ENCODE data around the gene BICD1. TPM values are rescaled to one million over a fixed set of nuclear protein-coding genes. Genes with fewer than 3 reads are reported as not detected.

BICD1 gene
- total and polyA plus RNA-seq, 2 of the 13 experiments (the other 11 are each of a cell fraction or from before 2014, with no cell fraction given), result 4.5 to 5.2 TPM

DNA sequence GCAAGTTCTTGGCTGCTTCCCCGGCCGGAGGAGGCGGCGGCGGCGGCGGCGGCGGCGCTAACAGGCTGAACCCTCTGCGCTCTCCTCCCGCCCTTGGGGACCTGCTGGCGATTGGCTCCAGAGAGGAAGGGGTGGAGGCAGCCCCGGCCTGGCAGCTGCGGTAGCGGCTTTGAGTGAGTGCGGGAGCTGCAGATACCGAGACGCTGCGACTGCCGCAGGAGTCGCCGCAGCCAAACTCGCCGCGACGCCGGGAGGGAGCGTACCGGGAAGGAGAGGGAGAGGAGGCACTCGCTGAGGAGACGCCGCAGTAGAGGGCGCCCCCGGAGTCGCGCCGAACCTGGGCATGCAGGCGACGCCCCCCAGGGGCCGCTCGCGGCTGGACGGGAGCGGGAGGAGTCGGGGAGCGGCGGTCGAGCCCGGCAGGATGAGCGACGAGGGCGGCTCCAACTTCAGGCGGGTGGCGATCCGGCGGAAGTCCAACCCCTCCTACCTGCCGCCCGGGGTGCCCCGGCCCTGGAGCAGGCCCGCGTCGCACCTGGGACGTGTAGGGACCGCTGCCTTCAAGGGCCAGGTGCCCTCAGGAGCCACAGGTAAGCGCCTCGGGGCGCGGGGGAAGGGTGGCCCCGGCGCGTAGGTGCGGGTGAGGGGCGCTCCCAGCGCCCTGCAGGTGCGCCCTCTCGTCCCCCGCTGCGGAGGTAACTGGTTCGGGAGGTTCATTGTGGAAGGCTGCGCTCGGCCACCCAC, 292.9 kb downstream of the BICD1 start, which contains the start of gene FGD4 (continued):
- TF ChIP-seq, protein P1, sequence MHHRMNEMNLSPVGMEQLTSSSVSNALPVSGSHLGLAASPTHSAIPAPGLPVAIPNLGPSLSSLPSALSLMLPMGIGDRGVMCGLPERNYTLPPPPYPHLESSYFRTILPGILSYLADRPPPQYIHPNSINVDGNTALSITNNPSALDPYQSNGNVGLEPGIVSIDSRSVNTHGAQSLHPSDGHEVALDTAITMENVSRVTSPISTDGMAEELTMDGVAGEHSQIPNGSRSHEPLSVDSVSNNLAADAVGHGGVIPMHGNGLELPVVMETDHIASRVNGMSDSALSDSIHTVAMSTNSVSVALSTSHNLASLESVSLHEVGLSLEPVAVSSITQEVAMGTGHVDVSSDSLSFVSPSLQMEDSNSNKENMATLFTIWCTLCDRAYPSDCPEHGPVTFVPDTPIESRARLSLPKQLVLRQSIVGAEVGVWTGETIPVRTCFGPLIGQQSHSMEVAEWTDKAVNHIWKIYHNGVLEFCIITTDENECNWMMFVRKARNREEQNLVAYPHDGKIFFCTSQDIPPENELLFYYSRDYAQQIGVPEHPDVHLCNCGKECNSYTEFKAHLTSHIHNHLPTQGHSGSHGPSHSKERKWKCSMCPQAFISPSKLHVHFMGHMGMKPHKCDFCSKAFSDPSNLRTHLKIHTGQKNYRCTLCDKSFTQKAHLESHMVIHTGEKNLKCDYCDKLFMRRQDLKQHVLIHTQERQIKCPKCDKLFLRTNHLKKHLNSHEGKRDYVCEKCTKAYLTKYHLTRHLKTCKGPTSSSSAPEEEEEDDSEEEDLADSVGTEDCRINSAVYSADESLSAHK (CRISPR knock-in tag; IDR thresholded peaks at IDR 0.05; ENCODE audit: borderline replicate concordance), result no peak
- TF ChIP-seq HNRNPK (IDR thresholded peaks at IDR 0.05; ENCODE audit: low read depth, low read length, poor library complexity, severe bottlenecking), result peak; percentile 71
- peak; percentile 85; the same call in 1 of the 2 replicates for TF ChIP-seq HOXA5 (CRISPR knock-in tag; IDR thresholded peaks at IDR 0.05)
- no peak for TF ChIP-seq PAF1 (CRISPR knock-in tag; IDR thresholded peaks at IDR 0.05)
- TF ChIP-seq, protein P2, sequence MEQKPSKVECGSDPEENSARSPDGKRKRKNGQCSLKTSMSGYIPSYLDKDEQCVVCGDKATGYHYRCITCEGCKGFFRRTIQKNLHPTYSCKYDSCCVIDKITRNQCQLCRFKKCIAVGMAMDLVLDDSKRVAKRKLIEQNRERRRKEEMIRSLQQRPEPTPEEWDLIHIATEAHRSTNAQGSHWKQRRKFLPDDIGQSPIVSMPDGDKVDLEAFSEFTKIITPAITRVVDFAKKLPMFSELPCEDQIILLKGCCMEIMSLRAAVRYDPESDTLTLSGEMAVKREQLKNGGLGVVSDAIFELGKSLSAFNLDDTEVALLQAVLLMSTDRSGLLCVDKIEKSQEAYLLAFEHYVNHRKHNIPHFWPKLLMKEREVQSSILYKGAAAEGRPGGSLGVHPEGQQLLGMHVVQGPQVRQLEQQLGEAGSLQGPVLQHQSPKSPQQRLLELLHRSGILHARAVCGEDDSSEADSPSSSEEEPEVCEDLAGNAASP (CRISPR knock-in tag; IDR thresholded peaks at IDR 0.05; ENCODE audit: borderline replicate concordance), result no peak
- peak; percentile 78 for TF ChIP-seq PHF8 (CRISPR knock-in tag; IDR thresholded peaks at IDR 0.05)
- no peak for TF ChIP-seq KAT2B (IDR thresholded peaks at IDR 0.05; ENCODE audit: borderline replicate concordance, low read depth, low read length)
- no peak for TF ChIP-seq RFX1 (IDR thresholded peaks at IDR 0.05)
- TF ChIP-seq RNF2 (conservative IDR thresholded peaks at IDR 0.05; ENCODE audit: low read depth), result peak; percentile 53; the same call in 1 of the 2 replicates
- 0 out of 2 replicates have a peak, but pooled peaks have one; percentile 62 for TF ChIP-seq ZSCAN29 (CRISPR knock-in tag; conservative IDR thresholded peaks at IDR 0.05)
- TF ChIP-seq ZBTB3 (CRISPR knock-in tag; IDR thresholded peaks at IDR 0.05; ENCODE audit: borderline replicate concordance, low read depth), result no peak
- no peak for TF ChIP-seq TP53 (CRISPR knock-in tag; conservative IDR thresholded peaks at IDR 0.05)
- no peak for TF ChIP-seq GPBP1L1 (CRISPR knock-in tag; IDR thresholded peaks at IDR 0.05)
- peak; percentile 83; the same call in 1 of the 2 replicates for TF ChIP-seq NFKB2 (CRISPR knock-in tag; IDR thresholded peaks at IDR 0.05; ENCODE audit: borderline replicate concordance)
- TF ChIP-seq HOMEZ (CRISPR knock-in tag; IDR thresholded peaks at IDR 0.05; ENCODE audit: low read depth), result 0 out of 2 replicates have a peak, but pooled peaks have one; percentile 32
- TF ChIP-seq, protein P3, sequence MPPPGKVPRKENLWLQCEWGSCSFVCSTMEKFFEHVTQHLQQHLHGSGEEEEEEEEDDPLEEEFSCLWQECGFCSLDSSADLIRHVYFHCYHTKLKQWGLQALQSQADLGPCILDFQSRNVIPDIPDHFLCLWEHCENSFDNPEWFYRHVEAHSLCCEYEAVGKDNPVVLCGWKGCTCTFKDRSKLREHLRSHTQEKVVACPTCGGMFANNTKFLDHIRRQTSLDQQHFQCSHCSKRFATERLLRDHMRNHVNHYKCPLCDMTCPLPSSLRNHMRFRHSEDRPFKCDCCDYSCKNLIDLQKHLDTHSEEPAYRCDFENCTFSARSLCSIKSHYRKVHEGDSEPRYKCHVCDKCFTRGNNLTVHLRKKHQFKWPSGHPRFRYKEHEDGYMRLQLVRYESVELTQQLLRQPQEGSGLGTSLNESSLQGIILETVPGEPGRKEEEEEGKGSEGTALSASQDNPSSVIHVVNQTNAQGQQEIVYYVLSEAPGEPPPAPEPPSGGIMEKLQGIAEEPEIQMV (CRISPR knock-in tag; IDR thresholded peaks at IDR 0.05; ENCODE audit: low read depth), result no peak
- no peak for TF ChIP-seq ZBTB44 (CRISPR knock-in tag; IDR thresholded peaks at IDR 0.05)
- TF ChIP-seq ZNF780A (CRISPR knock-in tag; IDR thresholded peaks at IDR 0.05), result no peak
- TF ChIP-seq ZSCAN25 (CRISPR knock-in tag; IDR thresholded peaks at IDR 0.05), result peak; percentile 61

Data from HepG2 (cell line).